SK-N-SH (cell line): ENCODE results near the gene DOCK10. TPM values are rescaled to one million over a fixed set of nuclear protein-coding genes. Genes with fewer than 3 reads are reported as not detected.

ENCODE experiments used
- CTCF ChIA-PET: fragments of 300-600, 350-600 bp; formaldehyde crosslinking; extraction: SDS; loops from one replicate; lab custom pipeline; 2021; lab: Yijun Ruan, JAX
- POLR2A ChIA-PET: fragments of 350-600 bp; sonication (Branson Sonifier 250); formaldehyde crosslinking; extraction: SDS; loops from one replicate; lab custom pipeline; 2020; ENCODE audit warnings: antibody characterized with exemption, inconsistent platforms; lab: Yijun Ruan, JAX
- DNase-seq: peaks from one replicate; pipeline ENCODE4 v3.0.0; 2012
- H2AFZ ChIP-seq: fragments of 200-600 bp; sonication (generic); 2 replicates; pipeline ENCODE4 v1.8.1; 2016; ENCODE audit warnings: antibody characterized with exemption, mild to moderate bottlenecking, low read depth
- H3F3A ChIP-seq: fragments of 200-600 bp; sonication (generic); replicated peaks from 2 replicates; pipeline ENCODE3; 2016; ENCODE audit warnings: antibody characterized with exemption, mild to moderate bottlenecking; ENCODE audit not compliant: insufficient read depth
- H3K27ac ChIP-seq, 2 experiments: fragments of 200-500 bp in 1 of 2; fragments of 200-600 bp in 1 of 2; sonication (Bioruptor generic) in 1 of 2; sonication (generic), shearing (Covaris generic) in 1 of 2; 2 replicates each; pipeline versions ENCODE4 v1.5.1 to v1.6.1; 2014 to 2016; ENCODE audit warnings: low read depth in 2 of 2, inconsistent platforms in 1 of 2, low read length in 1 of 2, mild to moderate bottlenecking in 1 of 2, mixed read lengths in 1 of 2
- H3K27me3 ChIP-seq: fragments of 200-600 bp; sonication (generic), shearing (Covaris generic); 2 replicates; pipeline ENCODE4 v1.6.1; 2016; ENCODE audit warnings: mixed run types; ENCODE audit not compliant: insufficient read depth
- H3K36me3 ChIP-seq, 2 experiments: fragments of 200-500 bp in 1 of 2; fragments of 200-600 bp in 1 of 2; sonication (Bioruptor generic) in 1 of 2; sonication (generic) in 1 of 2; replicated peaks in 1 of 2; 2 replicates each; pipeline versions ENCODE3 to v1.5.1; 2014 to 2016; ENCODE audit warnings: low read length in 1 of 2, mild to moderate bottlenecking in 1 of 2; ENCODE audit not compliant: insufficient read depth in 2 of 2, control insufficient read depth in 1 of 2
- H3K4me1 ChIP-seq, 2 experiments: fragments of 200-500 bp in 1 of 2; fragments of 200-600 bp in 1 of 2; sonication (Bioruptor generic) in 1 of 2; sonication (generic), shearing (Covaris generic) in 1 of 2; 2 replicates each; pipeline versions ENCODE4 v1.5.1 to v1.6.1; 2014 to 2016; ENCODE audit warnings: low read depth in 1 of 2, low read length in 1 of 2, mixed run types in 1 of 2; ENCODE audit not compliant: insufficient read depth in 2 of 2, control insufficient read depth in 1 of 2
- H3K4me2 ChIP-seq: fragments of 200-600 bp; sonication (generic), shearing (Covaris generic); 2 replicates; pipeline ENCODE4 v1.6.1; 2017; ENCODE audit warnings: mixed run types
- H3K4me3 ChIP-seq, 2 experiments: fragments of 200-500 bp in 1 of 2; fragments of 200-600 bp in 1 of 2; sonication (Bioruptor generic) in 1 of 2; sonication (generic), shearing (Covaris generic) in 1 of 2; 2 replicates each; pipeline versions ENCODE4 v1.5.1 to v1.8.1; 2014 to 2016; ENCODE audit warnings: low read depth in 2 of 2, inconsistent platforms in 1 of 2, low read length in 1 of 2, mild to moderate bottlenecking in 1 of 2, mixed read lengths in 1 of 2, moderate library complexity in 1 of 2
- H3K79me2 ChIP-seq: fragments of 200-600 bp; sonication (generic); 2 replicates; pipeline ENCODE4 v1.8.1; 2017; ENCODE audit warnings: mild to moderate bottlenecking; ENCODE audit not compliant: insufficient read depth
- H3K9ac ChIP-seq: fragments of 200-600 bp; sonication (generic); 2 replicates; pipeline ENCODE4 v1.6.1; 2017; ENCODE audit warnings: mixed run types
- H3K9me2 ChIP-seq: fragments of 200-600 bp; sonication (generic); 2 replicates; pipeline ENCODE4 v1.6.1; 2017; ENCODE audit warnings: mixed run types
- H3K9me3 ChIP-seq: fragments of 200-600 bp; sonication (generic); 2 replicates; pipeline ENCODE4 v1.6.1; 2017; ENCODE audit warnings: mixed run types, mild to moderate bottlenecking, moderate library complexity
- H4K20me1 ChIP-seq: fragments of 200-600 bp; sonication (generic); 2 replicates; pipeline ENCODE4 v1.6.1; 2017; ENCODE audit warnings: mild to moderate bottlenecking, mixed run types; ENCODE audit not compliant: insufficient read depth
- ELF1 ChIP-seq: IDR thresholded peaks from 2 replicates; pipeline ENCODE4 v1.4.0; 2012
- EP300 ChIP-seq, 2 experiments: IDR thresholded peaks; 2 replicates each; pipeline versions ENCODE4 v1.4.0 to v1.6.1; 2012; ENCODE audit warnings: borderline replicate concordance in 1 of 2, low read depth in 1 of 2, low read length in 1 of 2
- GATA2 ChIP-seq: sonication (generic); formaldehyde crosslinking; IDR thresholded peaks from 2 replicates; pipeline ENCODE4 v1.5.0; 2020; ENCODE audit warnings: mild to moderate bottlenecking, missing genetic modification reagents
- MAX ChIP-seq: IDR thresholded peaks from 2 replicates; pipeline ENCODE4 v1.4.0; 2012; ENCODE audit warnings: low read depth
- MXI1 ChIP-seq: IDR thresholded peaks from 2 replicates; pipeline ENCODE4 v1.6.1; 2012; ENCODE audit warnings: mild to moderate bottlenecking, low read depth, low read length, improper control_type of control experiment
- RCOR1 ChIP-seq: fragments of 150-350 bp; IDR thresholded peaks from 2 replicates; pipeline ENCODE4 v1.6.1; 2017; ENCODE audit warnings: antibody characterized with exemption, low read length
- SMC3 ChIP-seq: IDR thresholded peaks from 2 replicates; pipeline ENCODE4 v1.6.1; 2012; ENCODE audit warnings: low read depth, low read length, improper control_type of control experiment
- TAF1 ChIP-seq: IDR thresholded peaks from 2 replicates; pipeline ENCODE4 v1.6.1; 2012; ENCODE audit warnings: low read depth, mild to moderate bottlenecking, low read length, moderate library complexity, borderline replicate concordance
- TCF12 ChIP-seq: IDR thresholded peaks from 2 replicates; pipeline ENCODE4 v1.4.0; 2012
- YY1 ChIP-seq: IDR thresholded peaks from 2 replicates; pipeline ENCODE4 v1.4.0; 2012; ENCODE audit warnings: low read depth, mild to moderate bottlenecking
- ZBTB33 ChIP-seq: IDR thresholded peaks from 2 replicates; pipeline ENCODE4 v1.4.0; 2012; ENCODE audit warnings: low read depth, borderline replicate concordance
- WGBS: methylation state at CpG from one replicate; pipeline ENCODE4 v1.1.6; 2017; ENCODE audit warnings: low lambda C conversion rate; 5-methylcytosine and 5-hydroxymethylcytosine counted together
- polyA plus RNA-seq, 3 experiments: library from polyadenylated mRNA; depleted of rRNA; stranded (reverse); fragments of >200 nt; gene quantifications; 2 replicates each; pipeline ENCODE4 v1.2.3, GENCODE V29; 2012
- TF ChIP-seq, protein P1 (sequence below): IDR thresholded peaks from 2 replicates; pipeline ENCODE4; 2012

The DOCK10 gene
- polyA plus RNA-seq, 1 of the 3 experiments (the other 2 are of a cell fraction), result 24.1 TPM

GRCh38 chr2:224833986-224834385 lies 208.3 kb downstream of the DOCK10 start:
- Histone ChIP-seq H3K4me3 (no peak overlapping the region), H3K36me3 (peaks cover under 1 to 62% of the 10 kb centered on the region in 2 experiments), H3K9me3 (no peaks in the 10 kb centered on the region), H4K20me1 (no peaks in the 10 kb centered on the region), H3K9ac (no peak overlapping the region), H3K27me3 (no peaks in the 10 kb centered on the region), H3K9me2 (no peaks in the 10 kb centered on the region), H2AFZ (no peak overlapping the region), H3K4me1 (peaks cover 8 to 18% of the 10 kb centered on the region in 2 experiments; a peak in 3 of 4 replicates), H3K27ac (no peak overlapping the region), H3F3A (peaks cover 31% of the 10 kb centered on the region), H3K79me2 (no peaks in the 10 kb centered on the region), H3K4me2 (no peak overlapping the region)
- TF ChIP-seq, protein P1, sequence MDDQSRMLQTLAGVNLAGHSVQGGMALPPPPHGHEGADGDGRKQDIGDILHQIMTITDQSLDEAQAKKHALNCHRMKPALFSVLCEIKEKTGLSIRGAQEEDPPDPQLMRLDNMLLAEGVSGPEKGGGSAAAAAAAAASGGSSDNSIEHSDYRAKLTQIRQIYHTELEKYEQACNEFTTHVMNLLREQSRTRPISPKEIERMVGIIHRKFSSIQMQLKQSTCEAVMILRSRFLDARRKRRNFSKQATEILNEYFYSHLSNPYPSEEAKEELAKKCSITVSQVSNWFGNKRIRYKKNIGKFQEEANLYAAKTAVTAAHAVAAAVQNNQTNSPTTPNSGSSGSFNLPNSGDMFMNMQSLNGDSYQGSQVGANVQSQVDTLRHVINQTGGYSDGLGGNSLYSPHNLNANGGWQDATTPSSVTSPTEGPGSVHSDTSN, result no peak
- no peak for TF ChIP-seq MAX
- ChIA-PET POLR2A (no interaction called here), CTCF (no interaction called here)
- DNase-seq, result no peak
- WGBS, result 95% methylated on average over 2 of the region's 2 CpGs

DNA sequence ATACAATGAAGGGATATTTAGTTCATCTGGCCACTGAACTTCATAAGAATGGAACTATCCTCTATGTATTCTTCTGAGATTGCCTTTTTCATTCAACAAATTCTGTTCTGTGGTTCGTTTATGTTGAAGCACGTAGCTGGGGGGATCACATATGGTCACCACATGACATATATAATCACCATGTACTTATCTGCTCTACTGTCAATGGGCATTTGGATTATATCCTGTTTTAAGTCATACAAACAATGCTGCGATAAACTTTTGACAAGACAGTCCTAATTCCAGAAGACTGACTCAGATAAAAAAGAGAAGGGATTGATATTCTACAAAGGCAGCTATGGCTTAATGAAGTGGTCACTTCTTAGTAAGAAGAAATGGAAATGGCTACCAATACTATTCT lies 210.1 kb downstream of the DOCK10 start:
- ChIA-PET POLR2A (no interaction called here), CTCF (interaction anchor here (1.3 to 1.5 kb wide), 2 partner anchors 56 to 169 kb away, joined by 4 to 5 read pairs; no protein-coding TSS in a partner anchor)
- peaks cover 13% of the 10 kb centered on the region for H3F3A ChIP-seq
- peak; percentile 60 for DNase-seq
- no peaks in the 10 kb centered on the region for H3K79me2 ChIP-seq
- 57% methylated on average over 3 of the region's 3 CpGs for WGBS
- no peak overlapping the region for H3K9ac ChIP-seq
- H3K4me2 ChIP-seq, result no peak overlapping the region
- peak overlapping the region in 1 of 2 experiments; percentile 39; a peak in 2 of 4 replicates for H3K27ac ChIP-seq
- peaks cover 4 to 8% of the 10 kb centered on the region in 2 experiments; a peak in 3 of 4 replicates for H3K4me1 ChIP-seq
- no peaks in the 10 kb centered on the region for H3K9me3 ChIP-seq
- no peaks in the 10 kb centered on the region for H3K9me2 ChIP-seq
- H3K27me3 ChIP-seq, result no peaks in the 10 kb centered on the region
- no peak overlapping the region for H3K4me3 ChIP-seq
- no peaks in the 10 kb centered on the region for H4K20me1 ChIP-seq
- H2AFZ ChIP-seq, result no peak overlapping the region
- H3K36me3 ChIP-seq, result peaks cover 9 to 70% of the 10 kb centered on the region in 2 experiments
- TF ChIP-seq, protein P1, result peak; percentile 48; the same call in 1 of the 2 replicates
- TF ChIP-seq MXI1 (peak; percentile 33; the same call in 1 of the 2 replicates), TCF12 (peak; percentile 71), ELF1 (no peak), TAF1 (no peak), RCOR1 (peak; percentile 97), GATA2 (CRISPR knock-in tag) (peak; percentile 67; the same call in 1 of the 2 replicates), EP300 (IDR thresholded peaks at IDR 0.05; ENCODE audit: borderline replicate concordance in 1 of 2, low read depth in 1 of 2, low read length in 1 of 2) (peak in 1 of 2 experiments; percentile 72; a peak in 1 of 4 replicates), YY1 (no peak), ZBTB33 (no peak), SMC3 (no peak)
